Stimulated activated CD4-positive, alpha-beta T cell treated with anti-CD3 and anti-CD28 coated beads, Interleukin-15, amount 100 ng/mL, for 48 hours (primary cell): ENCODE measurements around the gene PKNOX2.

ENCODE experiments used
- DNase-seq, 2 donors: peaks; one replicate each; pipeline ENCODE4 v3.0.0-alpha.2; 2020; ENCODE audit warnings: low read depth in 2 of 2

The PKNOX2 gene

GRCh38 chr11:125357551-125357950 lies 193.0 kb downstream of the PKNOX2 start:
- no peak for DNase-seq

- no peak for DNase-seq
Measured at GRCh38 chr11:125358254-125358840, 193.8 kb downstream of the PKNOX2 start.

- no peak for DNase-seq
Measured at GRCh38 chr11:125359130-125359529, 194.6 kb downstream of the PKNOX2 start.

- no peak for DNase-seq
Measured at GRCh38 chr11:125360066-125360465, 195.5 kb downstream of the PKNOX2 start.

- DNase-seq: no peak
Measured at GRCh38 chr11:125364121-125364826, 199.7 kb downstream of the PKNOX2 start.

- DNase-seq: no peak
Measured at GRCh38 chr11:125365196-125365931, 200.8 kb downstream of the PKNOX2 start.

GRCh38 chr11:125367710-125368109 lies 203.2 kb downstream of the PKNOX2 start:
- no peak for DNase-seq

- no peak for DNase-seq
Measured at GRCh38 chr11:125368757-125369156, 204.2 kb downstream of the PKNOX2 start.

- DNase-seq: no peak
Measured at GRCh38 chr11:125369808-125370207, 205.3 kb downstream of the PKNOX2 start.

GRCh38 chr11:125370561-125371389 lies 206.2 kb downstream of the PKNOX2 start:
- DNase-seq: no peak

GRCh38 chr11:125371431-125371935 lies 206.9 kb downstream of the PKNOX2 start:
- no peak for DNase-seq

GRCh38 chr11:125372088-125372487 lies 207.5 kb downstream of the PKNOX2 start:
- DNase-seq: no peak

- no peak for DNase-seq
Measured at GRCh38 chr11:125372911-125373310, 208.4 kb downstream of the PKNOX2 start.

- no peak for DNase-seq
Measured at GRCh38 chr11:125373426-125374391, 209.2 kb downstream of the PKNOX2 start.

- no peak for DNase-seq
Measured at GRCh38 chr11:125374398-125374797, 209.8 kb downstream of the PKNOX2 start.

- no peak for DNase-seq
Measured at GRCh38 chr11:125375146-125375545, 210.6 kb downstream of the PKNOX2 start.

- DNase-seq: no peak
Measured at GRCh38 chr11:125376117-125376516, 211.6 kb downstream of the PKNOX2 start.

GRCh38 chr11:125376856-125377255 lies 212.3 kb downstream of the PKNOX2 start:
- DNase-seq: no peak

- DNase-seq: no peak
Measured at GRCh38 chr11:125378083-125378482, 213.5 kb downstream of the PKNOX2 start.

- DNase-seq: no peak
Measured at GRCh38 chr11:125378571-125378970, 214.0 kb downstream of the PKNOX2 start.

GRCh38 chr11:125379565-125379964 lies 215.0 kb downstream of the PKNOX2 start:
- no peak for DNase-seq
